ENCODE results near the gene CDH4.

The CDH4 gene

GRCh38 chr20:61765871-61766654 lies 514.0 kb downstream of the CDH4 start:
- DNase-seq (ENCODE audit: low read depth), result no peak

DNA sequence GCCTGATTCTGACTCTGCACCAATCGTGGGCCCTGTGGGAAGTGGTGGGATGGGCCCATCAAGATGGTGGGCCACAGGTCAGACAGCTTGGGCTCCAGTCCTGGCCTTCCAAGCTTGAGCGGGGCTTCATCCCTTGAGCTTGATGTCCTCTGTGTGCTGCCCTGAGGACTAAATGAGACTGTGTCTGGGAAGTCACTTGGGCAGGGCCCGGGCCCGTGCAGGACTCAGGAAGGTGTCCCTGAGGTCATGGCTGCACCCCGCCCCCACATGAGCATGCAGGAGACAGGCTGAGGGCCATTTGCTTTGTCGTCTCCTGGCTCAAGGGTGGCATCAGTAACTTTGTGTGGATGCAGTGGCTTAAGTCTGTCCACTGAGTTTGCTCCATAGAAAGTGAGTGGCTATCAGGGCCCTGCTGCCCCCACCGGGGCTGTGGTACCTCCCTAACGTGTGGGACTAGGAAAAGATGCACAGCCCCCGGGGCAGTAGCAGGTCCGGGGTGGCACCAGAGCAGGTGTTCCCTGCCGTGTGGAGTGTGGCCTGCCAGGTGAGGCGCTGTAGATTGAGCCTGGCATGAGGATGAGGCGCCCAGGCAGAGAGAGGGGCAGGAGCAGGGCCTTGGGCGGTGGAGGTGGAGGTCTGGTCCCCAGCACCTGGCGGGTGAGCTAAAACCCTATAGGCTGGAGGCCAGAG lies 515.0 kb downstream of the CDH4 start:
- DNase-seq (ENCODE audit: low read depth), result no peak

GRCh38 chr20:61767761-61768494 lies 515.9 kb downstream of the CDH4 start:
- no peak for DNase-seq (ENCODE audit: low read depth)

DNA sequence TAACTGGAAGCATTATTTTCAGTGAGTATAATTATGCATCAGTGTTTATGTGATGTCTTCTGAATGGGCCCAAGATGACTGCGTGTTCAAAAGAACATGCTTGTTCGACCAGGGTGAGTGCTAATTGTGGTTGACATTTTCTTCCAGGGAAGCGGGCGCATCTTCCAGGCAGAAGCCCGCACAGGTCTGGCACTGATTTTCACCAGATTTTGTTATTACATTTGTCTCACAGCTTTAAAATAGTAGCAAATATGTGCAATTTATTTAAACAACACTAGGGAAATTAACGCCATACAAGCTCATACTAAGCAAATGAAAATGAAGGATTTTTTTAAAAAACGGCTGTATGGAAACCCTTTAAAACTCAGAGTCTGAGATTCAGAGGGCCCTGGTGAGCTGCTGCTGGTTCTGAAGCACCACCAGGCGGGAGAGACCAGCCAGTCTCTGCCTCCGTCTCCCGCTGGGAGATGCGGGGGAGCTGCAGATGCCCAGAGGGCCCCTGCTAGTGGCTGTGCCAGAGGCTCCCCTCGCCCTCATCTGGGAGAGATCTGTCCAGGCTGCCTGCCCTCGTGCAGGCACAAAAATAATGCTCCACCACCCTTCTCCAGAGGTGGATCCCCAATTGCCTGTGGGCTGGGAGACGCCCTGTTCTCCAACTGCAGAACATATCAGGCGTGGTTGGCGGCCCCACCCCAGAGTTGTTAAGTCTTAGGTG lies 516.7 kb downstream of the CDH4 start:
- no peak for DNase-seq (ENCODE audit: low read depth)

- no peak for DNase-seq (ENCODE audit: low read depth)
Measured at GRCh38 chr20:61769286-61769832, 517.3 kb downstream of the CDH4 start.

DNA sequence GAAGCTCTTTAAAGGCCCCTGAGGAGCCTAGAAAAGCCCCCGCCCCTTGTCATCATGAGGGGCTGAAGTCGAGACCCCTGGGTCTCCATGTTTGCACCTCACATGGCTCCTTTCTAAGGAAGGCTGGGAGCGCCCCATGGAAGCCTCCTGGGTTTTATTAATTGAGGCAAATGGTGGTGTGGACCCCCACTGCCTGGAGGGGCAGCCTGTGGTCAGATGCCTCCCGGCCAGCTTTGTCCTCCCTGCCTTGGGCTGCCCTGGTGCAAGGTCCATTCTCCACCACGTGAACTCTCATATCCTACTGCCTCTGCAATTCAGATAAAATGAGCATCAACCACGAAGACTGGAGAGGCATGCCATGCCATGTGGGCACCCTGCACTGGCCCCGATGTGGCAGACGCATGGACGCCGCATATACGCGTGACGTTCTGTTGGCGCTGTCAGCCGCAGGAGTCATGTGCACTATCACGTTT lies 518.1 kb downstream of the CDH4 start:
- DNase-seq (ENCODE audit: low read depth), result no peak

- DNase-seq (ENCODE audit: low read depth), result no peak
Measured at GRCh38 chr20:61771805-61772350, 519.8 kb downstream of the CDH4 start.

GRCh38 chr20:61772828-61773631 lies 521.0 kb downstream of the CDH4 start:
- no peak for DNase-seq (ENCODE audit: low read depth)

- no peak for DNase-seq (ENCODE audit: low read depth)
Measured at GRCh38 chr20:61773926-61774587, 522.0 kb downstream of the CDH4 start.

DNA sequence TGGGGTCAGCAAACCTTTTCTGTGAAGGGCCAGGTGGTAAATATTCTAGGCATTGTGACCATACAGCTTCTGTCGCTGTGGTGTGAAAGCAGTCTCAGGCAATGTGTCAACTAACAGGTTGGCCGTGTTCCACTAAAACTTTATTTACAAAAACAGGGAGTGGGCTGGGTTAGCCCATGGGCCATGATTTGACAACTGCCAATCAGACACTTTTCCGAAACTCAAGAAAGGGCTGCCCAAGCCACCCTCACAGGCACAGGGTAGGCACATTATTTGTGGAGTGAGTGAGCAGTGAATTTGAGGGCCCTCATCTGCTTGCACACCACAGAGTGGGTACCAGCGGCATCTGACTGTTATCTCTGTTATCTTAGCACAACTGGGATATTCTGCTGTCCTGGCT lies 523.4 kb downstream of the CDH4 start:
- DNase-seq (ENCODE audit: low read depth), result no peak

DNA sequence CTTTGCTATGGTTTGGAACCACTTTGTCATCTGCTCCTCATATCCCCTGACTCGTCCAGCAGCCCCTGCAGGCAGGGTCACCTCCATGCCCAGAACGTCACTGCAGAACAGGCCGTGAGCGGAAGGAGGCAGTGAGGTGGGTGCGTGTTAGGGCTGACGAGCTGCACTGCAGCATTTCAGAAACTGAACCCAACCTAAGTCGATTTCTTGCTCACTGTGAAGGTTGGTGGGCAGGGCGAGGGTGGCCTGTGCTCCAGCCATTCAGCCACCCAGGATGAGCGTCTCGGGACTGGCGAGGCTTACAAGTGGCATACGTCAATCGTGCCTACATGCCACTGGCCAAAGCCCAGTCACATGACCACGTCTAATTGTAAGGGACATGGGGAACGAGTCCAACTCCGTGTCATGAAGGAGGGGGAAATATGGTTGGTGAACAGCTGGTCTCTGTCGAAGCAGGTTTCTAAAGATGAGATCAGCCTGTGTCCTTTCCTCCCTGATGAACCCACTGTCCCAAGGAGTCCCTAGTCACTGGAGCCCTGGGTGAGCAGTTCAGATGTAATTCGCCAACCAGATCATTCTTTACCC lies 524.5 kb downstream of the CDH4 start:
- DNase-seq (ENCODE audit: low read depth), result no peak

DNA sequence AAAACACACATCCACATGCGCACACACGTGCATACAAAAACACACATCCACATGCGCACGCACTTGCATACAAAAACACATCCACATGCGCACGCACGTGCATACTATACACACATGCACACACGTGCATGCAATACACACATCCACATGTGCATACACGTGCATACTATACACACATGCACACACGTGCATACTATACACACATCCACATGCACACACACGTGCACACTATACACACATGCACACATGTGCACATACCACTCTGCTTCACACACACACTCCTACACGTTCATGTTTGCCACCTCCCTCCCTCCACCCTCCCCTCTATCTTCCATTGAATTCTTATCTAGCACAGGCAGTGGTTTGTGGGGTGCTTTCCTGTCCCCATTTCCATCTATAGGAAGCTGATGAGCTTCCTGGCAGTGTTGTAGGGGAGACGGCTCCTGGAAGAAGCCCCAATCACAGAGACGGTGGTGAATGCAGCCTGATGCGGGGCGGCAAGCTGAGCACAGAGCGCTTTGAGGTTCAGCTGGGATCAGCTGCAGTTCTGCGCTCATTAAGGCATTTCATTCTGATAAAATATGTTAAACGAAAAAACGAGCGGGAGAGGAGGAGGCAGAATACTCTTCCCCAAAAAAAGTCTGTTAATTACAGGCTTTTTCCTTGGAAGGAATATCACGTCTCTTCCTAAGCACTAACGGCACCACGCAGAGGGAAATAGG lies 525.9 kb downstream of the CDH4 start:
- DNase-seq (ENCODE audit: low read depth), result no peak

- DNase-seq (ENCODE audit: low read depth), result no peak
Measured at GRCh38 chr20:61778495-61778863, 526.4 kb downstream of the CDH4 start.

DNA sequence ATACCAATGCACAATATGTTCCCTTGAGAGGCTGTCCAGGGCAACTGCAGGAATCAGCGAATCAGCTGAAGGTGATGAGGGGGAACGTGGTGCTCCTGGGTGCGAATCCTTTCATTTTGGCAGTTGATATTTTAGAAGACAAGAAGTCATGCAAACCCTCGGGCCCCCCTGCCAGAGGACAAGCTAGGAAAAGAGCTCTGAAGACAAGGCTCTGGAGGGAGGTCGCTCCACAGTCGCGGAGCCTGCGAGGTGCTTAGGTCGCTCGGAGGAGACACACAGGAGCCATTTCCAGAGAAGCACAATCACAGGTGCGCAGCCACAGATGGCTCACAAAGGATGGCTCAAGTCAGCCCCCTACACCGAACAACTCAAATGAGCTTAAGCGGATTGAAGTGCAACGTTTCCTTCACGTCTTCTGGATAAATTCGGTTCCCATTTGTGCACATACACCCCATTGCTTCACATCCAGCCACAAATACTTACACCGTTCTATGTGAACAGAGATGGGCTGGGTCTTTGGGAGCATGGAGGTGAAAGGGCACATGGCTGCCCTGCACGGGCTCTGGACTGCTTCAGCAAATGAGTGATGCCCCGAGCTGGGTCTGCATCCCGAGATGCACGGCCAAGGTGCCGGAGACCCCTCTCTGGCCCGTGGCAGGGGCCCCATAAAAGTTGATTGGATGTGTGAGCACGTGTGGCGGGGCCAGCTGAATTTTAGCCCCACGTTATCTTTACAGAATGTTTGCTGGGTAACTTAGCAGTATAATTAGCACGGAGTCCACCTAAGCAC lies 527.3 kb downstream of the CDH4 start:
- DNase-seq (ENCODE audit: low read depth), result no peak

GRCh38 chr20:61780066-61780465 lies 528.0 kb downstream of the CDH4 start:
- no peak for DNase-seq (ENCODE audit: low read depth)

DNA sequence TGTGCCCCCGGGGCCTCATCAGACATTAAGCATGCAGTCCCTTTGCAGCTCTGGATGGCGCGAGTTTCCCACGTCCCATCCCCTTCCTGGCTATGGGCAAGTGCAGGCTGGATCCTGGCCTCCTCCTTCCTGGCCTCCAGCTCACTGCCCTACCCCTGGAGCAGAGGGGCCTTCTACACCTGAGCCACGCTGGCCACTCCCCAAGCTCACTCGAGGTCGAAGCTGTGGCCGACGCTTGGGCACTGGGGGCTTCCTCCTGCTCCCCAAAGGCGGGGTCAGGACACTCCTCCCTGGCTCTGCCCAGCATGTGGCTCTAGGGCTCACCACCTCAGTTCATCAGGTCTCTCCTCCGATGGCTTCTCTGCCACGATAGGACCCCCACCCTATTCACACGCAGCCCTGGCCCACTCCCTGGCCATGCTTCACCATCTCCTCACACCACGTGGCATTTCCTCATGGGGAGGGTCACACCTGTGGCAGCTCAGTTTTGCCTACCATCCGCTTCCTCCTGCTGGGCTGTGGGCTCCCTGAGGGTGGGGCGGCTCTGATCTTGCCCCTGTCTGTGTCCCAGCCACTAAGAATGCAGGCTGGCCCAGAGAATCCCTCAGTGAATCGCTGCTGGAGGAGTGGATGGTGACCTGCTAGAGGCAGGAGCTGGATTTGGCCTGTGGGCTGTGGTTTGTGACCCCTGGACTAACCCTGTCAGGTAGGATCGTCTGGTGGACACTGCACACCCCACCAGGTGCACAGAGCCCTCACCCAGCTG lies 532.9 kb downstream of the CDH4 start:
- DNase-seq (ENCODE audit: low read depth), result no peak

DNA sequence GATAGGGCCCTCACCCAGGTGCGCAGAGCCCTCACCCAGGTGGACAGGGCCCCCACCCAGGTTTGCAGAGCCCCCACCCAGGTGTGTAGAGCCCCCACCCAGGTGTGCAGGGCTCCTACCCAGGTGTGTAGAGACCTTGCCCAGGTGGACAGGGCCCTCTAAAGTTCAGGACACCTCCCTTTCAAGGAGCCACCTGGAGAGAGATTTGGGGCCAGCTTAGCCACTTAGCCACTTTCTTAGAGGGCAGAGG lies 533.4 kb downstream of the CDH4 start:
- no peak for DNase-seq (ENCODE audit: low read depth)

GRCh38 chr20:61786230-61786629 lies 534.2 kb downstream of the CDH4 start:
- no peak for DNase-seq (ENCODE audit: low read depth)

Data from fibroblast of the conjunctiva (primary cell).